Activated T-cell treated with anti-CD3 and anti-CD28 coated beads for 1 hour (primary cell): ENCODE results near the gene GALNTL6.

Source experiments
- DNase-seq: peaks from one replicate; pipeline ENCODE4 v3.0.0-alpha.2; 2020; ENCODE audit warnings: low read depth

Gene GALNTL6

DNA sequence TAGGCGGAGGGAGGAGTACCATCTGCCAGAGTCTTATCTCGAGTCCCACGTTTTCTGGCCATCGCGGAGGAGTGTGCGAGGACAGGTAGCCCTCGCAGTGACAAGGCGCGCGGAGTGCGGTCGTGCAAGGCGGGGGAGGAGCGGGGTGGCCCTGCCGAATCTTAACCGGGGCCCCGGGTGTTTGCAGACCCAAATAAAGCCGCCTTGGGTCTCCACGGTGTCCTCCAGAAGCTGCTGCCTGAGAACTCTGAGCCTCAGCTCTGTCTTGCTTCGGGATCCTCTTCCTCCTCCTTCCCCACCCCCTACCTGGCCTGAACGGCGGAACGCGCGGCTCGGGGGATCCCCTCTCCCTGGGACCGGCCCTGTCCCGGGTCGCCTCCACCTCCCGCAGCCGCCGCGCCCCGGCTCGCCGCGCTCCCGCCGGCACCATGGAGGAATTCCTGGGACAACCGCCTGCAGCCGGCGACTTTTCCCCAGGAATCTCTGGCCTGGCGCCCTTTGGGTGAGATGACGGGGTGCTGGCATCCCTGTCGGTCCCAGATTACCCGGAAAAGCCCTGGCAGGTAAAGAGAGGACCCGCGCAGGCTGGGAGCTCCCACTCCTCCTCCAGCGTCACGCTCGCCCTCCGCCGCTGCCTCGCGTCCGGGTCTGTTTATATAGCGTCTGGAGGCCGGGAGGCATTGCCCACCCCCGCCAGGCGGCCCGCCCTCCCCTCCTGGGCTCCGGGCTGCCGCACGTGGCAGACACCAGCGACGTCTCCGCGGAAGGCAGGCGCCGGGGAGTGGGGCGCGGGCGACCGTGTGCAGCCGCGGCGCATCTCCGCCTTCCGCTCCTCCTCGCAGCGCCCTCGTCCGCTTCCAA, at the start of gene GALNTL6:
GALNTL6 (plus strand) TSS at position 740 of the 861 bp plus-strand sequence.
- DNase-seq: no peak

DNA sequence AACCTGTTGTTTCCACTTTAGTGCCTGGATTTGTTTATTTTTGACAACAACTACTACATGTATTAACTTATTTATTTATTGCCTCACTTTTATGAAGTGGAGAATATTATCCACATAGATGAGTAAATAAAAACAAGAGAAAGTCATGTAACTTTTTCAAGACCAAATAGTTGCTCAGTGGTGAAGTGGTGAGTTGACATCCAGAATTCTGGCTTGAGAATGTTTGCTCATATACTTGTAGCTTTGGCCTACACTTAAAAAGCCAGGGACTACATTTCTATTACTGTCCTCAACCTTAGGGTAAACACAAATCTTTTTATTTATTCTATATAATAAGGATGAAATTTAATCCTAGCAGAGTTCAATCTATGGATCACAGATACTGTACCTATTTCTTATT, 47.7 kb upstream of the GALNTL6 start:
- no peak for DNase-seq

DNA sequence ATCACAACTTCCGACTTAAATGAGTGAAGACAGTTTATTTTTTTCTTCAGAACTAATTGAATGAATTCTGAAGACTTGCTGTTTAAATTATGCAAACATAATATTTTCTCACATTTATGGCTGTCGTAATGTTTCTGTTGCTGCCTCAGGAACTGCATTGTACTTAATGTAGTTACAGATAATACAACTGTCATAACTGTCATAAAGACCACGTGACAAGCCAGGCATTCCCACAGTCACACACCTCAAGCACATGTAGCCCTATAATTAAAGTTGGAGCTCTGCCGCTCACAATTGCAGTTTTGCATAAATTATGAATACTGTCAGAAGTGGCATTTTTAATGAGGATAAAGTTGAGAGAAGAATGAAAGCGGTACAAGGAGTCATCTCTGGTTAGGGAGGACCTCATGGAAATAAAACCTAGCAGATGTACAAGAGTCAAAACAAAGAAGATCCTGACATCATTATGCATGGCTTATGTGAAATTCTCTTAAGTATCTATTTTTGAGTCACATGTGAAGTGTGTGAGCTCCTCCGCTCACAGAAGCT, 38.5 kb upstream of the GALNTL6 start:
- DNase-seq: no peak

DNA sequence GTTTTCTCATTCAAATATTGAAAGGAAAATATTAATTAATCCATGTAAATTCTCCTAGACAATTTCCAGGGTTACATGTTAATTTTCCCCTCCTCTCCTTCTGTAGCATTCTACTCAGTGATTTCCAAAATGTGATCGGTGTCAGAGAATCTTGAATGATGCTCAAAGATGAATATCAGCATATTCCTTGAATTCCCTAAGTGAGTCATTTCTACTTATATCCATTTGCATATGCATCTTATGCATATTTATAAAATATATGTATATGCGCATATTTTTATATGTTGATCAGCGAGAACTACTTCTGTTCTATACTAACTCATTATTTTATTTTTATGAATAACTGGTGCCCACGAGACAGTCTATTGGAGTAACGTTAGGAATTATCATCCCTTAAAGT, 33.9 kb upstream of the GALNTL6 start:
- DNase-seq: no peak

DNA sequence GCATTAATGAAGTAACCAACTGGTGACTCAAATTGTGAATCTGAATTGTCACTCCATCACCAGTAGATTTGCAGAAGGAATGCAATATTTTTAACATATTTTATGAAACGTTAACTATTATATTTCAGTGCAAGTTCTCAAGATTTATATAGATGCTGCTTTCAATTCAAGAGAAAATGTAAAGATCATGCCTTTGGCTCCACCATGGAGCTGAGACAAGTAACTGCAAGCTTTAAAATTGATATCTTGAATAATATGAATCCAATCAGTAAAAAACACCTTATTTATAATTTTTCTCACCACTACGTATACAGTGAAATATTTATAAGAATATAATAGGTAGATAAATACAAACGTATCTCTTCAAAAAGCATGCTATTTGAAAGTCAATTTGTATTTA, 27.8 kb upstream of the GALNTL6 start:
- DNase-seq: no peak

DNA sequence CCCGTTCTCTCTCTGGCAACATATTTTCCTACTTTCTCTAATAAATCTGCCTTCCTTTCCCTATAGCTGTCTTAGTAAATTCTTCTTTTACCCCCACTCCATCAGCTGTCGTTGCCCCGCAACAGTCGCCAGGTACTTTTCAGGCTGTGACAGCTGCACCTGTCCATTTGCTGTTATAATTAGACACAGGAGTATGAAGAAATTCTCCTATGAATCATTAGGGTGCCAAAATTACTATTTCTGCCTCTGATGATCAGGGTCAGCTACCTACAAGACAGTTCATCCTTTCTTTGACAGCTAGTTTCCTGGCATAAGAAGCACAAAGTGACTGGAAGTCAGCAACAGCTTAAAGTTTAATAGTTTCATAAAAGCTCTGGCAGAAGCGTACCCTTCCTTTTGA, 19.5 kb upstream of the GALNTL6 start:
- DNase-seq: no peak

DNA sequence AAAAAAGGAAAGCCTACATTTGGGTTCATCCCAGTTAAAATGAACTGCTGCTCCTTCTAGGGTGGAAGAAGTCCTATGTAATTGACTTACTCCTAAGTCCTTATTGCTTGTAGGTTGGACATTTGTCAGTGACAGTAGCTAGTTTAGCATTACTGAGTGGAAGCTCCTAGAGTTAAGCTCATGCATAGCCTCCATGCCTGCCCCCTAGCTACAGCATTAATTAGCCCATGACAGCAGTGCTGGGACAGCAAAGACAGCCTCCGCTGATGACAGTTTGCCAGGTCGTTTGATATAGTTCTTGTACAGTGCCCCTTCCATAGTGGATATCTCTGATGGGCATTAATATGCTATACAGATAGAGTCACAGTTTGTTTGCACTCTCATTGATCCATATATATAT, 18.7 kb upstream of the GALNTL6 start:
- DNase-seq: no peak

DNA sequence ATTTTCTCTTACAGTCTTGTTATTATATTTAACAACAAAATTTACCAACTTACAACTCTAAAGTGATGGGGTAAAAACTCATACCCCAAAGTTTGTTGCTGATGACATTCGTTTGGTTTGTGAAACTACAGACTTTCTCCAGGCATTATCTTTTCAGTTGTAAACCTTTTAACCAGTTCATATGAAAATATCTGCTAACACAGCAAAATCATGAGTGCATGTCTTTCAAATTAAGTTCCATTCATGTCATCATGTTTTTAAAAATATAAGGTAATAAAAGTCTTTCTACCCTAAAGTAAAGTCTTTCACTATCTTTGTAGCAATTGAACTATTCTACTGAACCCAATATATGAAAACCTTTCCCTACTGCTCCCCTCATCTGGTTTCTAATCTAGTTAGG, 3.4 kb upstream of the GALNTL6 start:
- no peak for DNase-seq

DNA sequence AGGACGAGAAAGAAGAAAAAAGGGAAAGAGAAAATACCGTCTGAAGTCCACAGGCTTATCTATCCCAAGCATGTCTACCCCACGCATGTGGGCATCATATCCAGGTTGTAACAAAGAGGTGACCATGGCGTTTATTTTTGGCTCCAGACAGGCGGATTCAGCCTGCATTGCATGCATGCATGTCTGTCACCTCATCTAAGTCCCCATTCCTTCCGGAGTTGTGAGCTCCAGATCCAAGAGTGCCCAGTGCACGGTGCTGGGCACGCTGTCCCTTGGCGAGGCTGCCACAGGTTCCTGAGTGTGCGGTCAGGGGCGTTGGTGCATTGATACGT, 905 bp upstream of the GALNTL6 start:
- DNase-seq: no peak

DNA sequence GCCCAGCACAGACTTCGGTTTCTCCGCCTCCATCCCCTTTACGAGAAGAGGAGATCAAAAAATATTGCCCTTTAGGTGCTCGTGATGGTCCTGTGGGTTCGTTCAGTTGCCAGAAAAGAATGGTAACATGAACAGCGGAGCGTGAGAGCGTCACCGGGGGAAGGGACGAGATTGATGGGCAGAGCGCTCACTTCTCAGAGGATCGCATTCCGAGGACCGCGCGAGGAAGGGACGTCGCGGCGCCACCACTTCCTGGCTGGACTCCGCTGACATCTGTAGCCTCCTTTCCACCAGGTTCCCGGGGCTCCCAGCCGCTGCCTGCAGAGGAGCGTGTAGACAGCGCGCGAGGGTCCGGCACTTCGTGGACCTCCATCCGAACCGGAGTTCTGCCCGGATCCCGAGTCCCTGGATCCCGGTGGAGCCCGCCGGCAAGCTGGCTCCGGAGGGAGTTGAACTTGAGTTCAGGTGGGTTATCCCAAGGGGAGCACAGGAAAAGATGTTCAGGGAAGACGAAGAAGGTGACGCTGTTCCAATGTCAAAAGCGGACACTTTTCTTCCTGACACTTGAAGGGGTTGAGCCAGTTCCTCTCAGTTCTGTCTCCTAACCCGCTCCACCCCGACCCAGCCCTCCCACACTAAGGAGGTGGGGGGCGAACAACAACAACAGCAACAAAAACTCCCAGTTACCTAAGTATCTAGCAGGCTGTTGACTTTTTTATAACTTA, 484 bp downstream of the GALNTL6 start:
- DNase-seq: no peak

DNA sequence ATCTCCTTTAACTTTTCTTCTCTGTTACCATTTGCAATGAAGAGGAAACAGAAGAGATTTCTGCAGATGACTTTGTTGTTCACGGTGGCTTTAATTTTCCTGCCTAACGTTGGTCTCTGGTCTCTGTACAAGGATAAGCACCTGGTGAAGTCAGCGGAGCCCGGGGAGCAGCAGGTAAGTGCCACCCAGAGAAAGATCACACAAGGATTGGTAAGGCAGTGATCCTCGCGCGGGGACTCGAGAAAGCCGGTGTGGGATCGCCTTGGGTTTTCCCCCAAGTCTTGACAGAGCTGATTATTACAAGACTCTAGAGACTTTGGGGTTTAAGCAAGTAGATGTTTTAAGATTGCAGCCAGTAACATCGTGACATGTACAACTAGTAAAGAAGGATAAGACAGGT, 1.3 kb downstream of the GALNTL6 start:
- DNase-seq: no peak

DNA sequence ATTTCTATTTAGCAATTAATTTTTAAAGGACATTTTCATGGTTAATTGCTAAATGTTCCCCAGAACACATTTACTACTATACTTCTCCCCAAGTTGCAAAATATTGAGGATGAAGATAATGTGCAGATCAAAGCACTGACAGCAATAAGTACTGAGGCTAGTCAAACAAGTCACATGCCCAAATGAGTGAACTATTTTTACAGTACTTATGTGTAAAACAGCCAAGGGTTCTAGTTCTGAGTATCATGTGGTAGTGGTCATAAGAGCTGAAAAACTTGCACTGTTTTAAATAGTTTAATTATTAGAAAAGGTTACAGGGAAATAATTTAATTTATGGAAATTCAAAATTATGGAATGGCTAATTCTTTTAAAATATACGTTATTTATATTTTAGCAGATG, 3.8 kb downstream of the GALNTL6 start:
- DNase-seq: no peak

DNA sequence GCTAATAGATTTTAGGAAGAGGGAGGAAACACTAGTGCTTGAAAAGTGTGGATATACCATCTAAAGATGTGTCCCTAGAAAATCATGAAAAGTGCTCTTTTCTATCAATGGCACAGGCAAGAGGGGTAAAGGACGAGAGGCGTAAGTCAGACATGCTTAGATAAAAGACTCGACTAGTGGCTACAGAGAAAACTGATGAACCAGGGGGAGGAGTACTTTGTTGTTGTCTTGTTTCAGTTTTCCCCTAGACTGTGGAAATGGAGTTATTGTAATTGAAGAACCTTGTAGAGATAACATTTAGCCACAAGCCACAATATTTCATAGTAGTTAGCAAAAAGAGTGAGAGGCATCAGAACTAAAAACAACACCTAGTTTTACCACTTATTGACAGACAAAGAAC, 21.4 kb downstream of the GALNTL6 start:
- no peak for DNase-seq

DNA sequence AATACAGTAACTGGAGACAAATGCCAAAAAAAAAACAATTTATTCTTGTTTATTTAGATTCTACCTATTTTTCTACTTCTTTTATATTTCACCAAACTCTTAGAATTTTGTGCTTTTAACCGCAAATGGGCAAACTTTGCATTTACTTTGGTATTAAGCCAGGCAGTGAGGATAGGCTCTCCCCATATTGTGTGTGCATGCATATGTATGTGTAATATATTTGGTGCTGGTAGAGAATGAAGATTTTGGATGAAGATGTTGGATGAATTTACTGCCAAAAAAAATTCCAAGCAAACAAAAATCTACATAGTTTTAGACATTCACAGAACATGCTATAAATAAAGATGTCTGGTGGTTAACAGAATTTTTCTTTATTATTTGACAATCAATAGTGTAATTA, 30.3 kb downstream of the GALNTL6 start:
- no peak for DNase-seq

DNA sequence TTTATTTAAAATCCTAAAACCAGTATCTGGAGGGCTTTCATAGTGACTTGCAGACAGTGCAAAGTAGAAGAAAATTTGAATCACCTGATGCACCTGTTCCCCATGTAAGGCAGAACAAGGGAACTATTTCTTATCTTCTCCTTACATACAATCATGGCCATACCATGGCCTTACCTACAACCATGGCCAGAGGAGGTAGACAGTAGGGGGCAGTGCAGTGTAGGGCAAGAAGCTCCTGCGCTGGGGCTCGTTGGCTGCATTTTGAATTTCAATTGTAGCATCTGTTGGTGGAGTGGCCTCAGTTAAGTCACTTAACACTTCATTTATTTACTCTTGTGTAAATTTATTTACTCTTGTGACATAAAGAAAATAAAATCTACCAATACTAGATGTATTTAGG, 33.0 kb downstream of the GALNTL6 start:
- DNase-seq: no peak

DNA sequence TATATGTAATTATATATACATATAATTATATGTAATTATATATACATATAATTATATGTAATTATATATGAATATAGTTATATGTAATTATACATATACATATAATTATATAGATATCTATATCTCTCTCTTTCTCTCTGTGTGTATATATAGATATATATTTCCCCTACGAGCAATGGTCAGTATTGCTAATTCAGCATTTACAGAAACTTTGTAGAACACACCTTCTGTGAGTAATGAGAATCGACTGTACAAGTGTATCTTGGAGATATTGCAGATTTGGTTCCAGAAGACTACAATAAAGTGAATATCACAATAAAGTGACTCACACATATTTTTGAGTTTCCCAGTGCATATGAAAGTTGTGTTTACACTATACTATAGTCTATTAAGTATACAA, 33.7 kb downstream of the GALNTL6 start:
- no peak for DNase-seq

DNA sequence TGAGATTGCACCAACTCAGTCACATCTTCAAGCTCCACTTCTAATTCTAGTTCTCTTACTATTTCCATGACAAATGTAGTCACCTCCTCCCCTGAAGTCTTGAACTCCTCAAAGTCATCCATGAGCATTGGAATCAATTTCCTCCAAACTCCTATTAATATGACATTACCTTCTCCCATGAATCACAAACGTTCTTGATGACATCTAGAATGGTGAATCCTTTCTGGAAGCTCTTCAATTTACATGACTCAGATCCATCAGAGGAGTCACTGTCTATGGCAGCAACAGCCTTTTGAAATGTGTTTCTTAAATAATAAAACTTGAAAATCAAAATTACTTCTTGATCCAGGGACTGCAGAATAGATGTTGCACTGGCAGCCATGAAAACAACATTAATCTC, 34.5 kb downstream of the GALNTL6 start:
- DNase-seq: no peak

DNA sequence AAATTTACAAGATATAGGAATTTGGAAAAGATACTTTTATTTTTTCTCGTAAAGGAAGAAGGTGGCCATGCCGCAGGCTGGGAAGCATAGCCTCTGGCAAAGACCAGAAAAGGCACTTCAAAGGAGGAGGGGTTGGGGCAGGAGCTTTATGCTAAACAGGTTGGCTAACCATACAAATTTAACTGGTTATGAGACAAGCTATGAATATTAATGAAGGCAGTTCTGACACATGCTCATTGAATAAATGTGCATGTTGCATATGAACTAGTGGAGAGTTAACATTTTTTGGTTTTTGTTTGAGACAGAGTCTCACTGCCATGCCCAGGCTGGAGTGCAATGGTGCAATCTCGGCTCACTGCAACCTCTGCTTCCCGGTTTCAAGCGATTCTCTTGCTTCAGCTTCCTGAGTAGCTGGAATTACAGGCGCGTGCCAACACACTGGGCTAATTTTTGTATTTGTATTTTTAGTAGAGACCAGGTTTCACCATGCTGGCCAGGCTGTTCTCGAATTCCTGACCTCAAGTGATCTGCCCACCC, 36.5 kb downstream of the GALNTL6 start:
- no peak for DNase-seq

DNA sequence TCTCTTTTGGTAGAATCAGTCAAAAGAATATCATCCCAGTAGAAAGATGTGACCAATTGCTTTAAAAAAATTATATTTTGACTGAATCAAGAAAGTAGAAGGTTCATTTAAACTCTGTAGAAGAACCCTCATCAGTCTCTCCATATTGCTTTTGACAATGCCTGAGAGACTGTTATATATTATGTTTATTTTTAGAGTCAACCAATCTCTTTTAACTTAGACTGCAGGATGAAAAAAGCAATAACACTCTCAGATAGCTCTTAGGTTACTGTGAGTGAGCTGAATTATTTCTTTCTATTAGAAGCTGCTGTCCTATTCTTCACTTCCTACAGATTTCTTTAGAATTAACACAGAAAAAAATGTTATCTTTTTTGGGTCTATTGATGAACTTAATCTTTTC, 38.1 kb downstream of the GALNTL6 start:
- no peak for DNase-seq

DNA sequence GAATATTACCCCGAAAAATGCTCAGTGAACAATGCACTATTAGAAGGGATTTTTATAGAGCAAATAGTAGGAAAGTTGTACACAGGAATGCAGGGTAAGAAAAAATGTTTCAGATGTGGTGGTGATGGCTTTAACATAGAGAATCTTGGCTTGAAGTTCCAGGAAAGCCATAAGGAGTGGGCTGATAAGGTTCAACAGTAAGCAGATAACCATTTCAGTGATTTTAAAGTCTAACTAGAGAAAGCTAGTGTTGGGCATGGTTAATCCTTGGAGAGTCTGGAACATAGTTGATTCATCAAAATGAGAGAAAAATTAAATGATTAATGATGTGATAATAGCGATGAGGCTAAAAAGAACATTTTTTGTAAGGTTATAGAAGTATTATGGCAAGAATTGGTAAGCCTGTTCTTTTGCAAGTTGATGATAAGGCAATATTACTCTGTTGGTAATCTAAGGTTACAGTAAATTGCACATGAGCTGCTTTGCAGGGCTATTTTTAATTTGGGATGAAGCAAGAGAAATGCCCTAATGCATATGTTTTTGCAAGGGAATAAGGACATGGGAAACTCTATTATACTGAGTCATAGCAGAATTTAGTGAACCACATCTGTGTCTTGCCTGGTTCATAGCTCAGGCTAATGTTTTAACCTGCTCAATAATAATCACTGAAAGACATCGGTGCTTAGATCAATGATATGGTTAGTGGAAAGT, 44.3 kb downstream of the GALNTL6 start:
- no peak for DNase-seq

DNA sequence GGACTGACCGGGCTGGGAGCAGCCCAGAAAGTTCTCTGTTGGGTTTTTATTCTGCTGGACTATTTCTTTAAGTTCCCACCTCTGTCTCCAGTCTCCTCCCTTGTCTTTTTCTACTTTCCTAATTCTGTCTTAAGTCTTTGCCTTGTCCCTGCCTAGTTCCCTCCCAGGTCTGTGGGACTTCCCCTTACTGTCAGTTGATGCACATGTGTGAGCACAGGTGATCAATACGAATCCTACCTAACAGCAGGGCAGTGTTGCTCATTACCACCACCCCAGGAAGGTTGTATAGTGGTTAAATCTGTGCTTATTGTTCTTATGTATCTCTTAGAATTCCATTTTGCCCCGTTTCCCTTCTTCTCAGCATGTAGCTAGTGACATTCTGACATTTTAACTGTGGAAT, 62.1 kb downstream of the GALNTL6 start:
- DNase-seq: no peak

DNA sequence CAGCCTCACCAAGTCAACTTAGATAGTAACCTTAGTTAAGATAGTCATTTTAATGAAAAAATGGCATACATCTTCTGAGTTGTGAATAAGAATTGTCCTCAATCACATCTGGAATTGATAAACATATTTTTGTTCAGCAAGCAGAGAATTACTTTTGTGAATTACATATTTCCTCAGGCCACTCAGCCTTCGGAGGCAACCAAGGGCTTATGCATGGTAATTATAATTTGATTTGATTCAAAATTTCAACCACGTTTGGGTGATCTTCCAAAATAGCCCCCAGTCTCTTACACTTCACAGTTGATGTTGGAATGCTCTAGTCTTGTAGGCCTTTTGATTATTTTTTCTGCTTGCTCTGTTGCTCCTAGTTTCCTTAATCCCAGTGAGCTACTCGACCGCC, 63.4 kb downstream of the GALNTL6 start:
- no peak for DNase-seq

DNA sequence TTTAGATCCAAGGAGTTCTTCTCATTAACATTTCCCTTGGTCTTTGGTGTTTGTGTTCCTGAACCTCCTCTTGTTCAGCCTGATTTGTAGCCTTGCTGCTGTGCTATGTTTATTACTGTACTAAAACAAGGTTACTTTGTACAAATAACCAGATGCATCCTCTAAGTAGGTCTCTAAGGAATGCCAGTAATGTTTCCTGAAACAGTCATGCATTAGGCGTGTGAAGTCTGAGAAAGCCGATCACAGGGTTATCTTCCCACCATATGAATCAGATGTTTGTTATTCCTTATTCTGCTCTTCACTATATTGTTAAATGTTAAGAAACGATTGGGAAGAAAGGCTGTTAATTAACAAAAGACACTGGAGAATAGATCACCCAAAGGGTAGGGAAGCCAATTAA, 66.9 kb downstream of the GALNTL6 start:
- no peak for DNase-seq
